ENCODE data around the gene DDX19B. TPM values are rescaled to one million over a fixed set of nuclear protein-coding genes. Genes with fewer than 3 reads are reported as not detected.
"Not testable (repeated sequence)": the region's sequence is repeated elsewhere in the genome, so short reads cannot be mapped to it uniquely, and the experiment has no call there.

DDX19B gene
- total RNA-seq, 2 experiments from 2014 or later: 28.7 to 31.3 TPM

DNA sequence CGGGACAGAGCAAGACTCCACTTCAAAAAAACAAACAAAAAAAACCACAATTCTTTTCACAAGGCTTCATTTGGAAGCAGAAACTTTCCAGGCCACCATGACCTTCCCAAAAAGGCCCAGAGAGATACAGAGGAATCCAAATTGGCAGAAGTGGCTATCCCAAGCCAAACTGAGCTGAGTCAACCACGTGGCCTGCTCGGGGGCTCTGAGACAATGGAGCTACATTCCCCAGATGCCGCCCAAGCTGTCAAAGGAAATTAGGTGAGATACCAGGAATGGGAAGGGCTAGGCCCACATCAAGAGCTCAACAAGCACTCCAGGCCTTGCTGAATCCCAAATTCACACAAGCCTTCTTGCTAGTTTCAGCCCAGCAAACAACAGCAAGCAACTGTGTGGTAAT, 41.6 kb upstream of the DDX19B start:
- intact Hi-C loops (cut with micrococcal nuclease): loop anchor here (10.0 kb wide), 1 partner anchor 267 kb away; the partner anchor contains the start of genes COG4 and SF3B3
- CTCF ChIA-PET: interaction anchor here (0.7 to 1.3 kb wide), 2 partner anchors 9 to 11 kb away, joined by 3 read pairs; no protein-coding TSS in a partner anchor
- Mint-ChIP-seq H3K4me3 (no peak overlapping the region), H3K36me3 (ENCODE audit: low read depth) (peaks cover 49% of the 10 kb centered on the region), H3K27ac (peak overlapping the region; percentile 33), H3K4me1 (ENCODE audit: low read depth) (peaks cover under 1% of the 10 kb centered on the region), H3K27me3 (ENCODE audit: low read depth) (no peaks in the 10 kb centered on the region), H3K9me3 (no peaks in the 10 kb centered on the region)
- DNase-seq: no peak

DNA sequence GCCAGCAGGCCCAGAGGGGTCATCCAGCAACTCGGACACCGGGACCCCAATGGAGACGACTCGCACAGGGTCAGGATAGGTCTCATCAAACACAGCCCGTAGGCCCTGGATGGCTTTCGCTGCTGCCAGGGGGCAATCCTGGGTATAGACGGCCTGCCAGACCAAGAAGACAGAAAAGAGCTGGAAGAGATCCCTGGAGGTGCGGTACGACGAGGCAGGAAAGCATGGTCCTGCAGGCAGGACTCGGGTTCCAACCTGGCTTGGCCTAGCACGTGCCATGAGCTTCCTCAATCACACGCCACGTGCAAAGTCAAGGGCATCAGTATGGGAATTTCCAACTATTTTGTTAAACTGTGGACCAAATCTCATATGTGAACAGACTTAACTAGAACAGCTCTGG, 40.9 kb upstream of the DDX19B start:
- H3K36me3 Mint-ChIP-seq (ENCODE audit: low read depth): peaks cover 51% of the 10 kb centered on the region
- CTCF ChIA-PET: interaction anchor here (1.3 kb wide), 1 partner anchor 8 kb away, joined by 3 read pairs; no protein-coding TSS in a partner anchor

DNA sequence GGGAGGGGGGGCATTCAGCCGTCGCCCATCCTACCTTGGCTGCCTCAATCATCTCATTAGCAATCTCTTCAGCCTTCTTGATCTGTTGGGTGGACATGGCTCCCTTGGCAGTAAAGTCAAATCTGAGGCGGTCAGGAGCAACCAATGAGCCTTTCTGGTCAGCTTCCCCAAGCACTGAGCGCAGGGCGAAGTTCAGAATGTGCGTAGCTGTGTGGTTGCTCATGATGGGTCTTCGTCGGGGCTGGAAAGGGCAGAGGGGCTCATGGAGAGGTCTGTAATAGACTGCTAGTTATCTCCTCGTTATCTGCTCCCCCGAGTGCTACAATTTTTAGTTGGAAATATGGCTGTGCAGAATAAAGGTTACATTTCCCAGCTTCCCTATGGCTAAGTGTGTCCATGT, 40.0 kb upstream of the DDX19B start:
- Mint-ChIP-seq H3K4me1 (ENCODE audit: low read depth) (no peaks in the 10 kb centered on the region), H3K36me3 (ENCODE audit: low read depth) (peaks cover 48% of the 10 kb centered on the region), H3K27me3 (ENCODE audit: low read depth) (no peaks in the 10 kb centered on the region), H3K4me3 (no peak overlapping the region), H3K27ac (no peak overlapping the region), H3K9me3 (no peaks in the 10 kb centered on the region)
- DNase-seq: no peak
- intact Hi-C loops (cut with micrococcal nuclease): loop anchor here (10.0 kb wide), 1 partner anchor 266 kb away; the partner anchor contains the start of genes COG4 and SF3B3
- CTCF ChIA-PET: no interaction called here

More for the DNA sequence above, 40.9 kb upstream of the DDX19B start:
- Mint-ChIP-seq H3K27me3 (ENCODE audit: low read depth) (no peaks in the 10 kb centered on the region), H3K4me1 (ENCODE audit: low read depth) (no peaks in the 10 kb centered on the region), H3K4me3 (no peak overlapping the region), H3K9me3 (no peaks in the 10 kb centered on the region), H3K27ac (no peak overlapping the region)
- DNase-seq: no peak
- intact Hi-C loops (cut with micrococcal nuclease): loop anchor here (10.0 kb wide), 1 partner anchor 267 kb away; the partner anchor contains the start of genes COG4 and SF3B3

DNA sequence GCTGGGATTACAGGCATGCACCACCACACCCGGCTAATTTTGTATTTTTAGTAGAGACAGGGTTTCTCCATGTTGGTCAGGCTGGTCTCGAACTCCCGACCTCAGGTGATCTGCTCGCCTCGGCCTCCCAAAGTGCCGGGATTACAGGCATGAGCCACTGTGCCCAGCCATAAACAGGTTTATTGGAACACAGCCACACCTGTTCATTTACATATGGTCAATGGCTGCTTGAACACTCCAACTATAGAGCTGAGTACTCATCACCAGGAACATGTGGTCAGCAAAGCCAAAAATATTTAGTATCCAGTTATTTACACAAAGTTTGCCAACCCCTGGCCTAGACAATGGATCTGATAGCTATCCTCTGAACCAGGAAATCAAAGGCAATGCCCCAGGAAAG, 39.1 kb upstream of the DDX19B start:
- H3K4me3 Mint-ChIP-seq; H3K27me3 Mint-ChIP-seq (ENCODE audit: low read depth); H3K27ac Mint-ChIP-seq; H3K9me3 Mint-ChIP-seq; DNase-seq; H3K4me1 Mint-ChIP-seq (ENCODE audit: low read depth): not testable (repeated sequence)
- H3K36me3 Mint-ChIP-seq (ENCODE audit: low read depth): peaks cover 49% of the 10 kb centered on the region
- CTCF ChIA-PET: interaction anchor here (0.9 kb wide), 1 partner anchor 8 kb away, joined by 3 read pairs; no protein-coding TSS in a partner anchor
- intact Hi-C loops (cut with micrococcal nuclease): loop anchor here (10.0 kb wide), 1 partner anchor 265 kb away; the partner anchor contains the start of genes COG4 and SF3B3

DNA sequence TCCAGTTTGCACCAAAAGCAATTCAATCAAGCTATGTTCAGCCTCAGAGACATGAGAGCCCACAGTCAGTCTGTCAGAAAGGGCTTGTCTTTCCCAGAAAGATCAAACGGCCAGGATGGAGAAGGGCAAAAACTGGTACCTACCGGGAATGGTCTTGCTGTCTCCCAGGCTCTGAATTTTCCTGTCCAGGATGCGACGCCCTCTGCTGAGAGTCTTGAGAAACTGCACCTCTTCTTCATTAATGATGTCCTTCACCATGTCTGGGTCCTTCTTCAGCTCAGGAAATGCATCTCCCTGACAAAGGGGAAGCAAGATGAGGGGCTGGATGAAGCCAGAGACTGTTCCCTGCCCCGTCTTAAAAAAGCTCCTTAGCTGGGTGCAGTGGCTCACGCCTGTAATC, 31.5 kb upstream of the DDX19B start:
- Mint-ChIP-seq H3K4me3 (no peak overlapping the region), H3K27me3 (ENCODE audit: low read depth) (no peaks in the 10 kb centered on the region), H3K9me3 (no peaks in the 10 kb centered on the region), H3K27ac (no peak overlapping the region), H3K36me3 (ENCODE audit: low read depth) (peaks cover 69% of the 10 kb centered on the region), H3K4me1 (ENCODE audit: low read depth) (no peaks in the 10 kb centered on the region)
- CTCF ChIA-PET: interaction anchor here (0.6 to 1.5 kb wide), 13 partner anchors 8 to 1242 kb away, joined by 3 to 7 read pairs (median 4); partner anchors contain the start of genes AARS1 and EXOSC6
- DNase-seq: peak; percentile 37
- intact Hi-C loops (cut with micrococcal nuclease): loop anchor here (5.0 kb wide), 1 partner anchor 285 kb away; no protein-coding TSS in a partner anchor

DNA sequence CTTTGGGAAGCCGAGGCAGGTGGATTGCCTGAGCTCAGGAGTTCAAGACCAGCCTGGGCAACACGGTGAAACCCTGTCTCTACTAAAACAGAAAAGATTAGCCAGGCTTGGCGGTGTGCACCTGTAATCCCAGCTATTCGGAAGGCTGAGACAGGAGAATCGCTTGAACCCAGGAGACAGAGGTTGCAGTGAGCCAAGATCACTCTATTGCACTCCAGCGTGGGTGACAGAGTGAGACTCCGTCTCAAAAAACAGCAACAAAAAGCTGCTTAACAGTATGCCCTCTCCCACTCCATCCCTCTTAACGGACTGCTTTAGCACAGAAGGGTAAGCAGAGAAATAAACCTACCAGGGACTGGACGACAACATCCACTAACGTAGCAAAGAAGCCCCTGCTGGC, 31.1 kb upstream of the DDX19B start:
- not testable (repeated sequence) for H3K4me1 Mint-ChIP-seq (ENCODE audit: low read depth); DNase-seq; H3K27ac Mint-ChIP-seq; H3K4me3 Mint-ChIP-seq; H3K27me3 Mint-ChIP-seq (ENCODE audit: low read depth); H3K9me3 Mint-ChIP-seq
- CTCF ChIA-PET: interaction anchor here (0.6 to 1.5 kb wide), 12 partner anchors 8 to 1242 kb away, joined by 3 to 7 read pairs (median 4); partner anchors contain the start of gene AARS1
- peaks cover 70% of the 10 kb centered on the region for H3K36me3 Mint-ChIP-seq (ENCODE audit: low read depth)
- intact Hi-C loops (cut with micrococcal nuclease): loop anchor here (5.0 kb wide), 1 partner anchor 284 kb away; no protein-coding TSS in a partner anchor

DNA sequence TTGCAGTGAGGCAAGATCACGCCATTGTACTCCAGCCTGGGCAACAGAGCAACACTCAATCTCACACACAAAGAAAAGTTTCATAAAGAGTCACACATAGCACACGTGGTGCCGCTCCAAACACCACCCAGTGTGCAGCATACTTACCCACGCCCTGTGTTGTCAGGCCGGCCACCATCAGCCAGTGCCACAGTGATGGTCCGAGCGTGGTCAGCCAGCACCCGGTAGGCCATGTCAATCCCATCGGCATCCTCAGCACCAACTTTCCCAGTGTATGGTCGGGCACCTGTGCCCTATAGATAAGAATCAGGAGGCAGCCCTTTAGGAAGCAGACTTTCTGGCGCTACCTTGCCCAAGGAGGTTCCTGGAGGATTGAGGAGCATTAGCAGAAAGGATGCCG, 29.5 kb upstream of the DDX19B start:
- H3K4me3 Mint-ChIP-seq: no peak overlapping the region
- intact Hi-C loops (cut with micrococcal nuclease): loop anchor here (5.0 kb wide), 1 partner anchor 283 kb away; no protein-coding TSS in a partner anchor
- DNase-seq: no peak
- no peaks in the 10 kb centered on the region for H3K27me3 Mint-ChIP-seq (ENCODE audit: low read depth)
- peaks cover 69% of the 10 kb centered on the region for H3K36me3 Mint-ChIP-seq (ENCODE audit: low read depth)
- no peaks in the 10 kb centered on the region for H3K4me1 Mint-ChIP-seq (ENCODE audit: low read depth)
- H3K9me3 Mint-ChIP-seq: no peaks in the 10 kb centered on the region
- CTCF ChIA-PET: interaction anchor here (1.2 kb wide), 1 partner anchor 296 kb away, joined by 4 read pairs; no protein-coding TSS in a partner anchor
- no peak overlapping the region for H3K27ac Mint-ChIP-seq

DNA sequence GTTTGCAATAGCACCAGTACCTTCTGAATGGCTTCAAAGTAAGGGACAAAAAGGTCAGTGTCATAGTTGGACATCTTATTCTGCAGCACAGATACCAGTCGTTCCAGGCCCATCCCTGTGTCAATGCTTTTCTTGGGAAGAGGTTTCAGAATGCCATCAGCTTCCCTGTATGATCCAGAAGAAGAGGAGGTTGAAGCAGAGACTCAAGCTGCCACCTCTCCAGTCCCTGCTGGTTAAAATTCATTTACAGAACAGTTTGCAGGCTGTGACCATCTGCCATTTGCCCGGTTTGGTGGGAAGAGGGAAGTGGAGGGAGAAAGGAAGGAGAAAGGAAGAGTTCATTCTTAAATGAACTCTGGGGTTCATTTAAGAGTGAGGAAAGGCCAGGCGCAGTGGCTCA, 28.8 kb upstream of the DDX19B start:
- intact Hi-C loops (cut with micrococcal nuclease): no loop called here
- CTCF ChIA-PET: interaction anchor here (1.2 kb wide), 1 partner anchor 295 kb away, joined by 4 read pairs; no protein-coding TSS in a partner anchor
- no peak for DNase-seq
- Mint-ChIP-seq H3K27ac (no peak overlapping the region), H3K4me3 (no peak overlapping the region), H3K27me3 (ENCODE audit: low read depth) (no peaks in the 10 kb centered on the region), H3K36me3 (ENCODE audit: low read depth) (peaks cover 67% of the 10 kb centered on the region), H3K4me1 (ENCODE audit: low read depth) (no peaks in the 10 kb centered on the region), H3K9me3 (no peaks in the 10 kb centered on the region)

DNA sequence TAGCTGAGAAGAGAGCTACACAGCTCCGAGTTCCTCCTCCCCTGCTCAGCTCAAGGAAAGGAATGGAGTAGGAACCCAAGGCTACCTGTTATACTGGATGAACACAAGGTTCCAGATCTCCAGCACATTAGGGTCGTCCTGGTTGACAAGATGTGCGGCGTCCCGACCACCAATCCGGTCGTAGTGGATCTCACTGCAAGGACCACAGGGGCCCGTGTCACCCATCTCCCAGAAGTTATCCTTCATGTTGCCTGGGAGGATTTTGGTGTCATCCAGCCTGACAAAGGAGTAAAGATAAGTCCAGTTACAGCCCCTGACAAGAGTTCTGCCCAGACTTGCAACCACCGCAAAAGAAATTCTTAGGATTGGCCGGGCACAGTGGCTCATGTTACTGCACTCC, 27.3 kb upstream of the DDX19B start:
- intact Hi-C loops (cut with micrococcal nuclease): no loop called here
- CTCF ChIA-PET: interaction anchor here (1.0 to 1.6 kb wide), 3 partner anchors 17 to 21 kb away, joined by 3 to 12 read pairs (median 4); no protein-coding TSS in a partner anchor

DNA sequence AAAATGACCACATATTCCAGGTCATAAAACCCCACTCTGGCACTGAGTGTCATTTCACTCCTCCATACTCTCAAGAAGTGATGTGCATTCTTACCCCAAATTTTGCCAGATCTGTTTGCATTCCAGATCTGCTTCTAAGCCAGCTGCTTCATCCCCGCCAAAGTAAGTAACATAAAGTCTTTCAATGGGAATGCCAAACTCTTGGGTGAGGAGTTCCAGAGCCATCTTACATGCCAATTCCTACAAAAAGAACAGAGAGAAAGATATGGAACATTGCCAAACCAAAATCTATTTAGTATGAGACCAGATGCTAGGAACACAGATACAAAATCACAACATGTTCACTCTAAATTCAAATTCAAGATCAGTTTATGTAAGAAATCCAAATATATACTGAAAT, 22.6 kb upstream of the DDX19B start:
- Mint-ChIP-seq H3K27ac (no peak overlapping the region), H3K9me3 (no peaks in the 10 kb centered on the region), H3K4me1 (ENCODE audit: low read depth) (peaks cover 9% of the 10 kb centered on the region), H3K36me3 (ENCODE audit: low read depth) (peaks cover 60% of the 10 kb centered on the region), H3K27me3 (ENCODE audit: low read depth) (no peaks in the 10 kb centered on the region), H3K4me3 (no peak overlapping the region)
- no peak for DNase-seq
- CTCF ChIA-PET: no interaction called here
- intact Hi-C loops (cut with micrococcal nuclease): no loop called here

More for the DNA sequence above, 27.3 kb upstream of the DDX19B start:
- H3K9me3 Mint-ChIP-seq: no peaks in the 10 kb centered on the region
- H3K4me3 Mint-ChIP-seq: no peak overlapping the region
- peaks cover 2% of the 10 kb centered on the region for H3K4me1 Mint-ChIP-seq (ENCODE audit: low read depth)
- no peak overlapping the region for H3K27ac Mint-ChIP-seq
- peaks cover 66% of the 10 kb centered on the region for H3K36me3 Mint-ChIP-seq (ENCODE audit: low read depth)
- DNase-seq: no peak
- H3K27me3 Mint-ChIP-seq (ENCODE audit: low read depth): no peaks in the 10 kb centered on the region

DNA sequence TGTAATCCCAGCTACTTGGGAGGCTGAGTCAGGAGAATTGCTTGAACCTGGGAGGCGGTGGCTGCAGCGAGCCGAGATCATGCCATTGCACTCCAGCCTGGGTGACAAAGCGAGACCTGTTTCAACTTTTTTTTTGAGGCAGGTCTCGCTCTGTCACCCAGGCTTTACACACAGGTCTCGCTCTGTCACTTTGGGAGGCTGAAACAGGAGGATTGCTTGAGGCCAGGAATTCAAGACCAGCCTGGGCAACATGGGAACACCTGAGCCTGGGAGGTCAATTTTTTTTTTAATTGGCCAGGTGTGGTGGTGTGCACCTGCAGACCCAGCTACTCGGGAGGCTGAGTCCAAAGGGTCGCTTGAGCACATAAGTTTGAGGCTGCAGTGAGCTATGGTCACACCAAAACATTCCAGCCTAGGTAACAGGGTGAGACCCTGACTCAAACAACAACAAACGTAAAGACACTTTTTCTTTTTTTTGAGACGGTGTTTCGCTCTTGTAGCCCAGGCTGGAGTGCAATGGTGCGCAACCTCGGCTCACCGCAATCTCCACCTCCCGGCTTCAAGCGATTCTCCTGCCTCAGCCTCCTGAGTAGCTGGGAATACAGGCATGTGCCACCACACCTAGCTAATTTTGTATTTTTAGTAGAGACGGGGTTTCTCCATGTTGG, 11.5 kb upstream of the DDX19B start:
- Mint-ChIP-seq H3K36me3 (ENCODE audit: low read depth) (peaks cover 48% of the 10 kb centered on the region), H3K4me1 (ENCODE audit: low read depth) (peaks cover 49% of the 10 kb centered on the region), H3K27ac (peak overlapping the region; percentile 99), H3K4me3 (peak overlapping the region; percentile 99)
- H3K9me3 Mint-ChIP-seq; H3K27me3 Mint-ChIP-seq (ENCODE audit: low read depth); intact Hi-C loops (cut with micrococcal nuclease); DNase-seq: not testable (repeated sequence)
- CTCF ChIA-PET: interaction anchor here (1.0 to 1.7 kb wide), 2 partner anchors 20 to 244 kb away, joined by 3 to 5 read pairs; no protein-coding TSS in a partner anchor

Data from activated naive CD4-positive, alpha-beta T cell treated with anti-CD3 and anti-CD28 coated beads for 36 hours (primary cell).